ENCODE results near the gene WWOX.

DNA sequence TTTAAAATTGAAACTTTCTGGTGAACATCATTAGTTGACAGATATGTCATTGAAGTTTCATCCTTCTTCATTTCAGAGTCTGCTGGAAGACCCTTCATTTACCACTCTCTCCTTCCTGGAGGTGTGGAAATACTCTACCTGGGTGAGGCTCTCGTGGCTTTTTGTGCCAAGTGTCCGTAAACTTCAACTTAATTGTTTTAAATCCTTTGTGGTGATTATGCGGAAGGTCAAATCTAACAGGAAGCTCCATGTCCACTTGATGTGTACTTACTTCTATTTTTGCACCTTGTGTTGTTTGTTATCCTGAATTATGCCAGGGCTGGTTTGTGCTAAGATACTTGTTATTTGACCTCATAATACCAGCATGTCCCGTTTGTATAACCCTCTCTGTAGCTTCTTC lies 129.2 kb downstream of the WWOX start:
- TF ChIP-seq EZH2 (IDR thresholded peaks at IDR 0.05) (no peak), POLR2AphosphoS5 (IDR thresholded peaks at IDR 0.05; ENCODE audit: borderline replicate concordance, low read depth, low read length) (no peak), FOXP2 (optimal IDR thresholded peaks at IDR 0.05; ENCODE audit: control extremely low read depth, extremely low read length, insufficient read depth) (no peak)

Data from SK-N-MC (cell line).